GM23248 (cell line): ENCODE results near the gene FOXO1. TPM values are rescaled to one million over a fixed set of nuclear protein-coding genes. Genes with fewer than 3 reads are reported as not detected.

Experiments used
- DNase-seq: peaks from one replicate; pipeline ENCODE4 v3.0.0-alpha.2; 2015
- H2AFZ ChIP-seq: fragments of 200-600 bp; sonication (generic); 2 replicates; pipeline ENCODE4 v1.6.1; 2016; ENCODE audit warnings: antibody characterized with exemption
- H3F3A ChIP-seq: fragments of 200-600 bp; sonication (generic); 2 replicates; pipeline ENCODE4 v1.6.1; 2016; ENCODE audit warnings: mild to moderate bottlenecking, antibody characterized with exemption, mixed run types; ENCODE audit not compliant: insufficient read depth
- H3K27ac ChIP-seq: fragments of 200-600 bp; sonication (generic); 2 replicates; pipeline ENCODE4 v1.5.1; 2016; ENCODE audit warnings: mild to moderate bottlenecking
- H3K27me3 ChIP-seq: fragments of 200-600 bp; sonication (generic); replicated peaks from 2 replicates; pipeline ENCODE4 v1.6.1; 2016; ENCODE audit warnings: mild to moderate bottlenecking; ENCODE audit not compliant: insufficient read depth
- H3K36me3 ChIP-seq: fragments of 200-600 bp; sonication (generic); 2 replicates; pipeline ENCODE4 v1.6.1; 2016; ENCODE audit warnings: low read depth, mild to moderate bottlenecking
- H3K4me1 ChIP-seq: fragments of 200-600 bp; sonication (generic); 2 replicates; pipeline ENCODE4 v1.6.1; 2016; ENCODE audit warnings: mild to moderate bottlenecking; ENCODE audit not compliant: insufficient read depth
- H3K4me2 ChIP-seq: fragments of 200-600 bp; sonication (generic); one replicate; pipeline ENCODE4 v1.6.1; 2016; ENCODE audit warnings: mild to moderate bottlenecking; ENCODE audit not compliant: unreplicated experiment
- H3K4me3 ChIP-seq: fragments of 200-600 bp; sonication (generic); 2 replicates; pipeline ENCODE4 v1.5.1; 2016; ENCODE audit warnings: mild to moderate bottlenecking
- H3K79me2 ChIP-seq: fragments of 200-600 bp; sonication (generic); 2 replicates; pipeline ENCODE4 v1.6.1; 2016; ENCODE audit warnings: mild to moderate bottlenecking; ENCODE audit not compliant: insufficient read depth
- H3K9ac ChIP-seq: fragments of 200-600 bp; sonication (generic); 2 replicates; pipeline ENCODE4 v1.6.1; 2016; ENCODE audit warnings: mild to moderate bottlenecking
- H3K9me2 ChIP-seq: fragments of 200-600 bp; sonication (generic); 2 replicates; pipeline ENCODE4 v1.6.1; 2016; ENCODE audit warnings: mixed run types, mild to moderate bottlenecking, moderate library complexity; ENCODE audit not compliant: insufficient read depth
- H3K9me3 ChIP-seq: fragments of 200-600 bp; sonication (generic); one replicate; pipeline ENCODE4 v1.6.1; 2017; ENCODE audit warnings: low read depth
- H4K20me1 ChIP-seq: fragments of 200-600 bp; sonication (generic); 2 replicates; pipeline ENCODE4 v1.6.0; 2016; ENCODE audit not compliant: insufficient read depth
- EZH2 ChIP-seq: fragments of 200-600 bp; sonication (generic); IDR thresholded peaks from 2 replicates; pipeline ENCODE4 v1.6.1; 2018; ENCODE audit warnings: antibody characterized with exemption, mild to moderate bottlenecking; ENCODE audit not compliant: insufficient read depth, poor library complexity, severe bottlenecking
- EZH2phosphoT487 ChIP-seq: fragments of 200-600 bp; sonication (generic); IDR thresholded peaks from 2 replicates; pipeline ENCODE4 v1.6.1; 2018; ENCODE audit warnings: antibody characterized with exemption, moderate library complexity, mild to moderate bottlenecking, low read depth; ENCODE audit not compliant: insufficient read depth
- WGBS, 2 experiments: methylation state at CpG; one replicate each; pipeline ENCODE4 v1.1.6; 2015 to 2017; ENCODE audit warnings: low lambda C conversion rate in 2 of 2, low coverage in 1 of 2; ENCODE audit errors: missing lambda C conversion rate in 2 of 2; 5-methylcytosine and 5-hydroxymethylcytosine counted together
- in situ Hi-C: fragments of 300-500 bp; cut with MboI; formaldehyde crosslinking; loops from 2 replicates; pipeline ENCODE4 v1.15.0; 2020
- polyA plus RNA-seq: library from polyadenylated mRNA; unstranded; fragments of >200 nt; fragmentation: Nextera tagmentation; extraction: Ambion mirVana; gene quantifications from 2 replicates; pipeline ENCODE4 v1.2.1, GENCODE V29; 2016
- total RNA-seq: library from RNA; depleted of rRNA; stranded (reverse); fragments of >200 nt; shearing (Covaris generic); gene quantifications from 2 replicates; pipeline ENCODE4 v1.2.3, GENCODE V29; 2014

FOXO1 gene
- total and polyA plus RNA-seq, 2 experiments from 2014 or later, result 0.59 to 1.1 TPM

- Histone ChIP-seq H3K4me3 (no peak overlapping the region), H2AFZ (no peak overlapping the region), H3K9me3 (no peaks in the 10 kb centered on the region), H3K4me2 (no peak overlapping the region), H3K9ac (no peak overlapping the region), H3K4me1 (no peaks in the 10 kb centered on the region), H3K79me2 (no peaks in the 10 kb centered on the region), H3K9me2 (no peaks in the 10 kb centered on the region), H4K20me1 (no peaks in the 10 kb centered on the region), H3K36me3 (no peaks in the 10 kb centered on the region), H3F3A (no peaks in the 10 kb centered on the region), H3K27ac (no peak overlapping the region), H3K27me3 (no peaks in the 10 kb centered on the region)
- in situ Hi-C loops, result no loop called here
- DNase-seq, result no peak
- TF ChIP-seq EZH2 (no peak), EZH2phosphoT487 (no peak)
- 65 to 80% methylated on average over 7 of the region's 7 CpGs for WGBS, 2 experiments
Measured at GRCh38 chr13:40615619-40616018, 50.8 kb downstream of the FOXO1 start.

- H3K4me3 ChIP-seq, result no peak overlapping the region
- H3K27ac ChIP-seq, result no peak overlapping the region
- no peaks in the 10 kb centered on the region for H3K36me3 ChIP-seq
- no peaks in the 10 kb centered on the region for H3K9me2 ChIP-seq
- no peak for DNase-seq
- no peak for TF ChIP-seq EZH2phosphoT487
- no peak for TF ChIP-seq EZH2
- no peaks in the 10 kb centered on the region for H3K79me2 ChIP-seq
- no peak overlapping the region for H2AFZ ChIP-seq
- WGBS, 2 experiments, result 31 to 37% methylated on average over 4 of the region's 4 CpGs
- no peaks in the 10 kb centered on the region for H3F3A ChIP-seq
- no peaks in the 10 kb centered on the region for H3K27me3 ChIP-seq
- no peaks in the 10 kb centered on the region for H4K20me1 ChIP-seq
- no peak overlapping the region for H3K9ac ChIP-seq
- no peaks in the 10 kb centered on the region for H3K4me1 ChIP-seq
- no peak overlapping the region for H3K4me2 ChIP-seq
- in situ Hi-C loops, result no loop called here
- H3K9me3 ChIP-seq, result no peaks in the 10 kb centered on the region
Measured at GRCh38 chr13:40613914-40614313, 52.5 kb downstream of the FOXO1 start.

GRCh38 chr13:40613192-40613818 lies 53.1 kb downstream of the FOXO1 start:
- Histone ChIP-seq H3K27ac (no peak overlapping the region), H2AFZ (no peak overlapping the region), H3K9me3 (no peaks in the 10 kb centered on the region), H3K27me3 (no peaks in the 10 kb centered on the region), H3K4me1 (no peaks in the 10 kb centered on the region), H3K36me3 (no peaks in the 10 kb centered on the region), H3K9me2 (no peaks in the 10 kb centered on the region), H3K9ac (no peak overlapping the region), H3K79me2 (no peaks in the 10 kb centered on the region), H3K4me3 (no peak overlapping the region), H3F3A (no peaks in the 10 kb centered on the region), H4K20me1 (no peaks in the 10 kb centered on the region), H3K4me2 (no peak overlapping the region)
- DNase-seq, result no peak
- in situ Hi-C loops, result no loop called here
- WGBS, 2 experiments, result 41 to 49% methylated on average over 7 of the region's 7 CpGs
- no peak for TF ChIP-seq EZH2
- no peak for TF ChIP-seq EZH2phosphoT487

GRCh38 chr13:40612041-40612440 lies 54.4 kb downstream of the FOXO1 start:
- Histone ChIP-seq H2AFZ (no peak overlapping the region), H3K4me2 (no peak overlapping the region), H3K4me1 (no peaks in the 10 kb centered on the region), H3K36me3 (no peaks in the 10 kb centered on the region), H3K4me3 (no peak overlapping the region), H3K9me2 (no peaks in the 10 kb centered on the region), H3K9me3 (no peaks in the 10 kb centered on the region), H4K20me1 (no peaks in the 10 kb centered on the region), H3K27me3 (no peaks in the 10 kb centered on the region), H3K79me2 (no peaks in the 10 kb centered on the region), H3F3A (no peaks in the 10 kb centered on the region), H3K27ac (no peak overlapping the region), H3K9ac (no peak overlapping the region)
- in situ Hi-C loops, result no loop called here
- no peak for DNase-seq
- 70 to 75% methylated on average over 2 of the region's 2 CpGs for WGBS, 2 experiments
- TF ChIP-seq EZH2phosphoT487 (no peak), EZH2 (no peak)

GRCh38 chr13:40611635-40612034 lies 54.8 kb downstream of the FOXO1 start:
- Histone ChIP-seq H3K27me3 (no peaks in the 10 kb centered on the region), H3K9ac (no peak overlapping the region), H3F3A (no peaks in the 10 kb centered on the region), H3K27ac (no peak overlapping the region), H3K9me3 (no peaks in the 10 kb centered on the region), H3K9me2 (no peaks in the 10 kb centered on the region), H4K20me1 (no peaks in the 10 kb centered on the region), H3K4me1 (no peaks in the 10 kb centered on the region), H3K79me2 (no peaks in the 10 kb centered on the region), H3K4me3 (no peak overlapping the region), H2AFZ (no peak overlapping the region), H3K36me3 (no peaks in the 10 kb centered on the region), H3K4me2 (no peak overlapping the region)
- no peak for TF ChIP-seq EZH2
- no peak for TF ChIP-seq EZH2phosphoT487
- WGBS, 2 experiments, result 86 to 89% methylated on average over 7 of the region's 7 CpGs
- no peak for DNase-seq
- in situ Hi-C loops, result no loop called here
